Mammary epithelial cell (primary cell): ENCODE results near the gene ALX1.

Experiments used
- EZH2 ChIP-seq: IDR thresholded peaks from 2 replicates; pipeline ENCODE4 v1.6.1; 2012; ENCODE audit warnings: low read length, inconsistent platforms, borderline replicate concordance
- TF ChIP-seq, protein P1 (sequence below), 2 donors: IDR thresholded peaks in 1 of 2; conservative IDR thresholded peaks in 1 of 2; 2 replicates each; pipeline ENCODE4 v1.5.1; 2011 to 2012; ENCODE audit warnings: inconsistent platforms in 2 of 2, low read length in 2 of 2, mild to moderate bottlenecking in 2 of 2, control low read depth in 1 of 2, low read depth in 1 of 2; ENCODE audit not compliant: insufficient read depth in 1 of 2; ENCODE audit errors: extremely low read depth in 1 of 2

DNA sequence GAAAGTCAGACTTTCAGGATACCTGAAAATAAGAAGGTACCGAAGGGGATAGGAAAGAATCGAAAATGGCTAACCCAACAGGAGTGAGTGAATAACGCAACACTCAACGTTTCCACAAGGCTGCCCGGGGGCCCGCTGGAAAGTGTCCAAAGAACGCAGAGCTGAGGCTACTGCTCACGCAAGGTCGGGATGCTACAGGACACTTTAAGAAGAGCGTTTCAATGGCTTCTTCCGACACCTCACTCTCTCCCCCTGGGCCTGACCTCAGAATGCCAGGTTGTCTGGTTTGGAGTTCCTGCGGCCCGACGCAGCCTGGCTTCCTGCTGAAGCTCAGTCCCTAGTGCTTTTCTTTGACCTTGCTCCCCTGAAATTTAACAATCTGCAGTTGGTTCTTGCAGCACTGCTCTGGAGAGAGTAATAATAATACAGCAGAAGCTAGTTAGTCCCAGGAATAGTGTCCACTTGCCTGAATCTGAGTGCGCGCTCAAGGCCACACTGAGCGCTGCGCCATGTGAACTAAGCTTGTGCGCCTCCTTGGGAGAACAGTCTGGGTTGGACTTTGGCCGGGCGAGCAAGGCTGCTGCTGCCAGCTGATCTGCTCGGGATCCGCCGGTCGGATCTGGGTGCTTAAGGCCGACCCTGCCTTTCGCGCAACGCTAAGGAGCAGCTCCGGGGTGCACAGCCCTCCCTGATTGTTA lies 2.0 kb upstream of the ALX1 start:
- peak; percentile 21 for TF ChIP-seq EZH2
- TF ChIP-seq, protein P1, sequence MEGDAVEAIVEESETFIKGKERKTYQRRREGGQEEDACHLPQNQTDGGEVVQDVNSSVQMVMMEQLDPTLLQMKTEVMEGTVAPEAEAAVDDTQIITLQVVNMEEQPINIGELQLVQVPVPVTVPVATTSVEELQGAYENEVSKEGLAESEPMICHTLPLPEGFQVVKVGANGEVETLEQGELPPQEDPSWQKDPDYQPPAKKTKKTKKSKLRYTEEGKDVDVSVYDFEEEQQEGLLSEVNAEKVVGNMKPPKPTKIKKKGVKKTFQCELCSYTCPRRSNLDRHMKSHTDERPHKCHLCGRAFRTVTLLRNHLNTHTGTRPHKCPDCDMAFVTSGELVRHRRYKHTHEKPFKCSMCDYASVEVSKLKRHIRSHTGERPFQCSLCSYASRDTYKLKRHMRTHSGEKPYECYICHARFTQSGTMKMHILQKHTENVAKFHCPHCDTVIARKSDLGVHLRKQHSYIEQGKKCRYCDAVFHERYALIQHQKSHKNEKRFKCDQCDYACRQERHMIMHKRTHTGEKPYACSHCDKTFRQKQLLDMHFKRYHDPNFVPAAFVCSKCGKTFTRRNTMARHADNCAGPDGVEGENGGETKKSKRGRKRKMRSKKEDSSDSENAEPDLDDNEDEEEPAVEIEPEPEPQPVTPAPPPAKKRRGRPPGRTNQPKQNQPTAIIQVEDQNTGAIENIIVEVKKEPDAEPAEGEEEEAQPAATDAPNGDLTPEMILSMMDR (conservative IDR thresholded peaks at IDR 0.05 in 1 of 2, IDR thresholded peaks at IDR 0.05 in 1 of 2; ENCODE audit: extremely low read depth in 1 of 2, insufficient read depth in 1 of 2, low read depth in 1 of 2, low read length in 2 of 2), result no peak
